Mesenteric fat pad (tissue), 1 donor: ENCODE measurements around the gene NLRP5. TPM values are rescaled to one million over a fixed set of nuclear protein-coding genes. Genes with fewer than 3 reads are reported as not detected.
"Not testable (repeated sequence)": the region's sequence is repeated elsewhere in the genome, so short reads cannot be mapped to it uniquely, and the experiment has no call there.

Source experiments
- DNase-seq: peaks from one replicate; pipeline ENCODE4 v3.0.0-alpha.2; 2020; ENCODE audit warnings: low spot score
- total RNA-seq: library from RNA; stranded (reverse); fragmentation: NEBNext Ultra II Directional; extraction: Animal tissue kit (Norgen Biotek cat#: 25700); gene quantifications from one replicate; pipeline ENCODE4 v1.2.1, GENCODE V29; 2021
- donor health status: DM: yes; HTN: yes; CAD: no.

Gene NLRP5
- total RNA-seq, 1 donor from 2014 or later, result not detected

DNA sequence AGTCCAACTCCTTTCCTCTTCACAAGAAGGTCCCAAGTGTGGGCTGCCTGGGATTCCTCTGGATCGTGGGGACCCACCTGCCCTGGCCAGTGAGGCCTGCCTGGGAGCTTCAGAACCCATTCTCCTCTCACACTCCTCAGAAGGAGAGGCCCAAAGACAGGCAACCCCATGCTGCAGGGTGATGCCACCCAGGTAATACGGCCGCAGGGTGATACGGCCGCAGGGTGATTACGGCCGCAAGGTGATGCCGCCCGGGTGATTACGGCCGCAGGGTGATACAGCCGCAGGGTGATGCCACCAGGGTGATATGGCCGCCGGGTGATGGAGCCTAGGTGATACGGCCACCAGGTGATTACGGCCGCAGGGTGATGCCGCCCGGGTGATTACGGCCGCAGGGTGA is 111.7 kb downstream of the NLRP5 start:
- not testable (repeated sequence) for DNase-seq

DNA sequence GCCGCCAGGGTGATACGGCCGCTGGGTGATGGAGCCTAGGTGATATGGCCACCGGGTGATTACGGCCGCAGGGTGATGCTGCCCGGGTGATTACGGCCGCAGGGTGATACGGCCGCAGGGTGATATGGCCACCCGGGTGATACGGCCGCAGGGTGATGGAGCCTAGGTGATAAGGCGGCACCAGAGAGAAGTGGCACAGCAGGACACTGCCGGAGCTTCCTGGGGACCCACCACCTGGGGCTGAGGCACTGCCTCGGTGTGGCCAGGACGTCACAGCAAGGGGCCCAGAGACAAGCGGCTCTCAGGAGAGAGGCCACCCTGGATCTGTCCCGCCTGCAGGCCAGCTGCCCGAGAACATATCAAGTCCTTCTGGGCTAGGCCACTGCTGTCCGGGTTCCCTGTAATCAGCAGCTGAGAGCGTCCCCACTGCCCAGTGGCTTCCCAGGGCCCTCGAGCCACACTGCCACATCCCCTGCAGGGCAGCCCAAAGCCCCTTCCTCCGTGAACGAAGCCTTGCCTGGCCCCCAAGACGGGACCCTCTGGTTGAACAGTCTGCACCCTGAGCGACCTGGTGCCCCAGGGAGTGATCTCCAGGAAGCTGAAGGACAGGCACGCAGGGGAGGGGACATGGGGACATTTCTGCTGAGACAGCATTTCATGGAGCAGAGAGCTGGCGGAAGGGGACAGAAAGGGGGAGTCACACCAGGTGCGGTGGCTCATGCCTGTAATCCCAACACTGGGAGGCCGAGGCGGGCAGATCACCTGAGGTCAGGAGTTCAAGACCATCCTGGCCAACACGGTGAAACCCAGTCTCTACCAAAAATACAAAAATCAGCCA is 112.4 kb downstream of the NLRP5 start:
- DNase-seq, result no peak

DNA sequence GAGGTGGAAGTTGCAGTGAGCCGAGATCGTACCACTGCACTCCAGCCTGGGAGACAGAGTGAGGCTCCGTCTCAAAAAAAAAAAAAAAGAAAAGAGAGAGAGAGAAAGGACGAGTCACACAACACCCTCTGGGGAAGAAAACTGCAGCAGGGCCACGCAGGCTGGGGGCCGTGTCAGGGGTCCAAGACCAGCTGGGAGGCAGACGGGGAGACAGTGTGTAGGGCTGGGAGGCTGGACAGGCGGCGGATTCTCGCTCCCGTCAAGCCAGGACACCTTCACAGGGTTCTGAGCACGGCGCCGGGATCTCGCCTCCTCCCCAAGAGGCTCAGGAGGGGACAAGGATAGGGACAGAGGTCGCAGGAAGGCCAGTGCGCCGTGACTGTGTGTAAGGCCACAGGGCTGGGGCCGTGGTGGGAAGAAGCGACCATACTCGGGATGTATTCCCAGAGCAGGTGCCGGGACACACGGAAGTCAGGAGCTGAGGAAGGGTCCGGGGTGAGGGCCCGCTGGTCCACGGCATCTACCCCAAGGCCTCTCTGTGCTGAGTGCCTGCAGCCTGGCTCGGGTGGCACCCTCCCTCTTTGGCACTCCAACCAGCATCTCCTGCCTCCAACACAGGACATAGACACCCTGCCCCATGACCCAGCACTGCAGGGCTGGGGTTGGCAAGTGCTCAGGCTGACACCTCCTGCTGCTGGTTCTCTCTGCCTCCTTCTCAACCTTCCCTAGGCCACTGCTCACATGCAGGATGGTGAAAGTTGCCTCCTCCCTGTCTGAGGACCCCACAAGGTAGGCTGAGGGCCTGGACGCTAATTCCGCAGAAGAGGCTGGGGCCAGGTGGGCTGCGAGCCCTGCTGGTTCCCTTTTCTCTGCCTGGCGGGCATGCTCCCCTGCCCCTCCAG is 113.3 kb downstream of the NLRP5 start:
- DNase-seq, result no peak

DNA sequence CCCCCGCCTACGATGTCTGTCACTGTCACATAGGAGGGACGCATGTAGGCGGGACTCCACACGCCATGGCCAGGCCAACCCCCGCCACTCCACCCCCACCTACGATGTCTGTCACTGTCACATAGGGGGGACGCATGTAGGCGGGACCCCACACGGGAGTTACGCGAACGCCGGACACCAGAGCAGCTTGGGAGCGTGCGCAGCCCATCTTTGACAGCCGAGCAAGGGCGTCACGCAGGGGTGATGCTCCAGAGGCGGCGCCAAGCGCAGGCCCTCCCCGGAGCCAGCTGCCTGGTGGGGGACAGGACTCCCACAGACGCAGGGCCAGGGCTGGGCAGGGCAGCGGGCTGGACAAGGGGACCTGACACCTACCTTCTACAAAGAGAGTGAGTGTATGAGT is 114.5 kb downstream of the NLRP5 start:
- DNase-seq, result no peak

DNA sequence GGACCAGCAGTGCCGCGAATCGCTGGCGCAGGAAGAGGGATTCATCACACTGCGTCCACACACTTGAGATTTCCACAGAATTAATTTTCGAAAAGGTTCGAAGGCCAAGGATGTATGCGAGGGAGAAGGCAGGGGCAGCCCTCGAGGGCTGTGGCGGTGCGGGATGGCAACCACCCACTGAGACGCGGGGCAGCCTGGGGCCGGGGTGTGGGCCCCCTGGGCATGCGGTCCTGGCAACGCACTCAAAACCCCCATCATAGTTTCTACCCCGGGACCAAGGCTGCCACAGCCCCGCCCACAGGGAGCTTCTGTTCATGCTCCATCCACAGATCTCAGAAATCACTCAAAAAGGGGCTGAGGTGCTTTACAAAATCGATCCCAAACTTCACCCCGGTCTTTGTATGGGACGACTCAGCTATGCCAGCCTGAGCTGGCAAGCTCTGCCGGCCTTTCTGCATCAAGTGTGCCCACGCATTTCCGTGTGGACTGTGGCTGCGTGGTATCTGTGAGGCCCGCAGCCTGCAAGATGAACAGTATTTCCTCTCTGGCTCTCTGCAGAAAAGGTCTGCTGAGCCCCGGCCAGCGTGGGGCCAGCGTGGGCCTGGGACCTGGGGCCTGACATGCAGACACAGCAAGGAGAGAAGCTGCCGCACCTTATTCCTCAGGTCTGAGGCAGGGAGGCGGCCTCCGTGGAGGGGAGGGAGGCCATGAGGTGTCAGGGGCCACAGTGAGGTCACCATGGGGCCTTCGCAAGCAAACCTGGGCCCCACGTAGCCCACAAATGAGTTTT is 115.4 kb downstream of the NLRP5 start:
- DNase-seq, result no peak

DNA sequence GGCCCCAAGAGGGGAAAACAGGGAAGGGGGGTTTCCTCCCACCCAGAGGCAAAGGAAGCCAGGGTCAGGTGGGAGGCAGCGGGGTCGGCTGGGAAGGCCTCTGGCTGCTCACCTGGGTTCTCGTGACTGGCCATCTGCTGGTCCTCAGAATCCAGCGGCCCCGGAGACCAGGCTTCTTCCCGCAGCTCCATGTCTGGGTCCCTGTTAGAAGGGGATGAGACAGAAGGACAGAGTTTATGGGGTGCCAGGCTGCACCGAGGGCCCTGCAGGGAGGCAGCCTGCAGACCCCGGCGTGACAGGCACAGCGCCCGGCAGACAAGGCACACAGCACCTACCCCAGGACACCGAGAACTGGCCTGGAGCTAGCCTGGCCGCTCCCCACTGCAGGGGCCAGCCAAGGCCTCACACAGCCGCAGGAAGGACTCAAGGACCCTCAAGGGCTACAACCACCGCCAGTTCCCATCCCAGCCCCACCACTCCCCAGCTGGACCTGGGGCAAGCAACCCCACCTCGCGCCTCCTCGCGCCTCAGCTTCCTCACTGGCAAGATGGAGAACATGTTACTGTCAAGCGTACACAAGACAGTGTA is 116.5 kb downstream of the NLRP5 start:
- no peak for DNase-seq

DNA sequence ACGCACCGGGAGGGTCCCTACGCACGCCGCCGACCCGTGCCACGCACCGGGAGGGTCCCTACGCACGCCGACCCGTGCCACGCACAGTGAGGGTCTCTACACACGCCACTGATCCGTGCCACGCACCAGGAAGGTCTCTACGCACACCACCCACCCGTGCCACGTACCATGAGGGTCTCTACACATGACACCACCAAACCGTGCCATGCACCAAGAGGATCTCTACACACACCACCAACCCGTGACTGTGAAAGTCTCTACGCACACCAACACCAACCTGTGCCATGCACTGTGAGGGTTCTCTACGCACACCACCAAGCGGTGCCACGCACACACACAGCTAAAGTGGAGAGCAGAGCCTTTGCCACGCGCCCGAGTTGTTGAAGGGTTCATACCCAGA is 117.8 kb downstream of the NLRP5 start:
- DNase-seq, result no peak

DNA sequence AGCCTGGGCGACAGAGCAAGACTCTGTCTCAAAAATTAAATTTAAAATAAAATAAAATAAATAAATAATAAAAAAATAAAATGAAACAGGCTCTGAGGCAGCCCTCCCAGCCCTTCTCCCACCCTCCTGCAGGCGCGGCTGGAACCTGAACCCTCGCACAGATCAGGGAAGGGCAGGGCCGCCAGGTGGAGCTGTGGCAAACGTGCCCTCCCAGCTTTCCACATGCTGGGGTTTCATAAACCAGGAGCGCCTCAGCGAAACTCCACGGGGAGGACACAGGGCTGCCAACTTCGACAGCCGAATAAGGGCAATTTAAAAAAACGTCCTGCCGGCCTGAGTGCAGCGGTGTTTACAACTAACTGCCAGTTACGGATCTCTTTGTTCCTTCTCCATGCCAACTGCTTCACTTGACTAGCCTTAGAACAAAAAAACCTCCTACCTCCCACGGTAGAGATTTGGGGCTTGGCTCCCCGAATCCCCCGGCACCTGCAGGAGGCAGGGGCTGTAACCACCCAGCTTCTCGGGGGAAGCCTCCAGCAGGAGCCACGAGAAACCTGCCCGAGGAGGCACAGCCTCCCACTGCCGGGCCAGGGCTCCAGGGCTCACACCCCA is 118.6 kb downstream of the NLRP5 start:
- no peak for DNase-seq

DNA sequence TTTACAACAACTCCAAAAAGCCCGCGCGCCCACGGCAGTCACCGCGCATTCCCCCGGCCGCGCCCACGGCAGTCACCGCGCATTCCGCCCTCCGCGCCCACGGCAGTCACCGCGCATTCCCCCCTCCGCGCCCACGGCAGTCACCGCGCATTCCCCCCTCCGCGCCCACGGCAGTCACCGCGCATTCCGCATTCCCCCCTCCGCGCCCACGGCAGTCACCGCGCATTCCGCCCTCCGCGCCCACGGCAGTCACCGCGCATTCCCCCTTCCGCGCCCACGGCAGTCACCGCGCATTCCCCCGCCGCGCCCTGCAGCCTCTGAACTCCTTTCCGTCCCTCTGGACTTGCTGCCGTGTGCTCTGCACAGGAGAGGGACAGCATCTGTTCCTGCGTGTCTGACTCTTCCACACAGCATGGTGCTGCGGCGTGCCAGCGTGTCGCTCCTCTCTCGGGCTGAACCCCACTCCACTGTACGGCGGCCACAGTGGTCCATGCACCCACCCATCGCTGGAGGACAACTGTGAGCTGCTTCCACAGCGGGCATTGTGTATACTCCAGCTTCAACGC is 119.3 kb downstream of the NLRP5 start:
- not testable (repeated sequence) for DNase-seq

DNA sequence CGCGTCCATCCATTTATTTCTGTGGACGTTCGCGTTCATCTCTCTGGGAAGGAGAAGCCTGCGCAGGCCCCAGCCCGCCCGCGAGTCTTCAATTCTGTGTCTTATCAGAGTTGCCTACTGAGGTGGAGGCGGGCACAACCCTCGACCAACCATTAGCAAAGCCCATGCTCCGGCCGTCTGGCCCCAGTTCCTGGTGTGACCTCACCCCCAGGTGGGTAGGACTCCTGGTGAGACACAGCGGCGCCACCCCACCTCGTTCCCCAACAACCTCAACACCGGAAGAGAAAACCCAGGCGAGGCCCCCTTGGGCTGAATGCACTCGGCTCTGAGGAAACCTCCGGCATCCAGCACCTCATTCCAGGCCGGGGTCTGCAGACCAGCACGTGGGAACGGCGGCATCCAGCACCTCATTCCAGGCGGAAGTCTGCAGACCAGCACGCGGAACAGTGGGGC is 119.8 kb downstream of the NLRP5 start:
- DNase-seq, result no peak

DNA sequence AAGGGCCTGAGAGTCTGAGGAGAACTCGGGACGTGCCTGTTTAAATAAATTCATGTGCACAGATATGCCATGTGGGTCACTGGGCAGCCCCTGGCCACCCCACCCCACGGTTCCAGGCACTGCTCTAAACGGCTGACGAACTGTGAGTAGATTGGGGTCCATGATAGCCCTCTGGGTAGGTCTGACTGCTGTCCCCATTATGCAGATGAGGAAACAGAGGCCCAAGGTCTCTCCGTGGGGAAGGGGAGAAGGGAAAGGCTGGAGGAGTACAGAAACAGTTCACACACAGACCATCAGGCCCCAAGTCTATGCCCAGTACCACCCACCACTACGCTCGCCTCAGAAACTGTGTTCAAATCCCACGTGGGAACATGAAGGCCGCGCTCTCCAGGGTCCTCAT is 120.4 kb downstream of the NLRP5 start:
- no peak for DNase-seq

DNA sequence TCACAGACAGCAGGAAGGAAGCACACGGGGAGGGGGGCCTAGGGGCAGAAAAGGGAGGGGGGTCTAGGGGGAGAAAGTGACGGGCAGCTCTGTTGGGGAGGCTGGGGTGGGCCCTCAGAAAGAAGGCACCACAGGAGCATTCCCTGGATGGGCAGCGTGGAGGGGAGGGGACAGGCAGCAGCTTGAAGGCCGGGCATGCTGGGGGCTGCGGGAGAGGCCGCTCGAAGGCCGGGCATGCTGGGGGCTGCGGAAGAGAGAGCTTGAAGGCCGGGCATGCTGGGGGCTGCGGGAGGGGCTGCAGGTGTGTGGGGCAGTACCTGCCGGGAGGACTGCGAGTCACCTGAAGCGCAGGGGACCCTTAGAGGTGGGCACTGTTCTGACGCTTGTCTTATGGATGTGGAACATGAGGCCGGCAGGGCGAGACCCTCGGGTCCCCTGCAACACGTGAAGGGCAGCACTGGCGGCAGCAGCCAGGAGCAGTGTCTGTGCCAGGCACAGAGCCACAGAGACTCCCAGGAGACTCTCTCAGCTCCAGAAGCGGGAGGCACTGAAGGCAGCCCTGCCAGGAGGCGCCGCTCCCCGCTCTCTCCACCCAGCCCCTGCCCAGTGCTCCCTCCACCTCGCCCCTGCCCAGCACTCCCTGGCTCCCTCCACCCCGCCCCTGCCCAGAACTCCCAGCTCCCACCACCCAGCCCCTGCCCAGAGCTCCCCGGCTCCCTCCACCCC is 121.2 kb downstream of the NLRP5 start:
- DNase-seq, result no peak

DNA sequence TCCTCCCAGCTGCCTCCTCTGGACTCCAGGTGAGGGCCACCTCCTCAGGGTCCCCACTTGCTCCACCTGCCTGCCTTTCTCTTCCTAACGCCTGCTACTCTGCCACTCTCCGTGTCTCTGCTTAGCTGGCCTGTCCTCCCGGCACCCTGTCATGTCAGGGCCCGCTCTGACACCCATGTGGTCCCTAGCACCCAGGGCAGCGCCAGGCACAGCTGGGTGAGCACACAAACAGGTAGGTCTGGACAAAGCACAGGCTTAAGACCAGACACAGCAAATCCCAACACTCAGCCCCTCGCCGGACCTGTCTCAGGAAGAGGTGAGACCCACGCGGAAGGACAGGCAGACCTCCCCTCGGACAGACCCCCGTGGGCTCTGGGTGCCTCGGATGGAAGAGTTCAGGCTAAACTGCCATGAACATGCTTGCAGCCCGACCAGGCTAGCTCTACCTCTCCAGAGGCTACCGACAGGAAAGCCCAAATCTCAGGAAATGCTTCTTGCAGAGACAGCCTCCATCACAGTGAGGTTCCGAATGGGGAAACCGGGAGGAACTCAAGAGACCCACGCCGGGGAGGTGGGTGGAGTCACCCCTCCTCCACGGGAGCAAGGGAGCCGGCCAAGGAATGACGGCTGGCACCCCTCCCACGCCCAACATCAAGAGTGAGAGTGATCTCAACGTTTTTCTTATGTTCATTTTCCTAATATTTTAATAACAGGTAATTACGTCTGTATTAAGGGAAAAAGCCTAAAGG is 122.0 kb downstream of the NLRP5 start:
- DNase-seq, result no peak

DNA sequence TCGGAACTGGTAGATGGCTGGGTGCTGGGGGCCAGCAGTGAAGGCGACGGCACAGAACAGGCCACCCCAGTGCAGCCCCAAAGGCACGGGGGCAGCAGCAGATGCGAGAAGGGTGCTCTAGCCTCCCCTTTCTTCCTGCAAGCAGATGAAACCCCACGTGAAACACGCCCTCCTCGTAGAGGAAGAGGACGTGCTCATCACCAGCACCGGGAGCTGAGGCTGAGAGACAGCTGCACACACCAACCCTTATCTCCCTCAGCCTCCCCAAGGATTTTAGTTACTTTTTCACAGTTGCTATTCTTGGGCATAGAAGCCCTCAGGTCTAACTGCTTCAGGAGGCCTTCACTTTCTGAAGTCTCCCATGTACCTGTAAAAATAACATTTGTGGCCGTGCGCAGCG is 122.7 kb downstream of the NLRP5 start:
- DNase-seq, result no peak

DNA sequence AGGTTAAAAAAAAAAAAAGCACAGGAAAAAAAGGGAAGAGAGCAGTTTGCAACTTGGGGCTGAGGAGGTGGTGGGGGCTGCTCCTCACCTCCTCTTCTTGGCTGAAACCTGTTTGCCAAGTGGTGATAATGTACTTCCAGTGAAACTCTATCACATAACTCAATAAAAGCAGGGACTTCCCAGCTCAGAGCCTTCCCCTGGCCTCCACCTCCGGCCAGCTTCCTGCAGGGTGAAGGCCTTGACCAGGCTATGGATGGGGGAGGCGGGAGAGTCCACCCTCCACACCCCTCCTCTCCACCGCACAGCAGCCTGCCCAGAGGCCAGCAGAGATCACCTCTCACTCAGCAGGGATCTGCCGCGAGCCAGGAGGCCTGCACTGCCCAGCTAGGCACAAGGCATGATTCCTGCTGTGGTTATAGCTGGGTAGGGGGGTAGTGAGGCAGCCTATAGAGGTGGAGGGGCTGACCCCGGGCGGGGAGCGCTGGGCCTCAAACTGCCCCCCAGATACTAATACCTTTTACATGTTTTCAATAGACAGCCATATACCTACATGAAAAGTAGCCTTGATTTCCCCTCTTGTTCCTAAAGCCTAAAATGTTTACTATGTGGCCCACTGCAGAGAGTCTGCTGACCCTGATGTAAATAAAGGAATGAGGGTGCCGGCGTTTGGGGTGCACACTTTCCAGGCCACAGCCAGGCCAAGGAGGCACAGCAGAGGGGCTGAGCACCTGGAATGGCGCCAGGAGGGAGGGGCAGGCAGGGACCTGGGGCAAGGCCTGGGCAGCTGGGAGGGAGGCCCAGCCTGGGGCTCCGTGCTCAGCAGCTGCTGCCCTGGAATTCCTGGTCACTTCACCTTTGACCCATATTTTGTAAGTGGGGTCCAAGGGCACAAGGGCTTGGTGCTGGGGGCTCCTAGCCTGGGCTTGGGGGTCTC is 124.2 kb downstream of the NLRP5 start:
- DNase-seq, result no peak
